ENCODE results near the gene SCLY.
A peak's percentile ranks its signal among the peaks of the same experiment; 100 is the strongest.

SCLY gene

DNA sequence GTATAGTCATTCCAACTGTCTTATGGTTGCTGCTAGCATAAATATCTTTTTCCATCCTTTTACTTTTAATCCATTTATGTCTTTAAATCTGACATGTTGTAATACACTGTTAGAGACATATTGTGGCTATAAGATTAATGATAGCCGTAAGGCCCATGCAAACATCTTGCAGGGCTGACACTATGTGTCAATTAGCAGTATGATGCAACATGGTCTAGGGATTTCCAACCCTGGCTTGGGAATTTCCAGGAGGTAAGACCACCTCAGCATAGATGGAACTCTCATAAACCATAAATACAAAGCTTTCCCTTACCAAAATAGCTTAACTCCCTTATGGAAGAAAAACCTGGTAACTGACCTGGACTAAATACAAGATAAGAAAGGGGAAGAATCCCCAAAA is 16.5 kb downstream of the SCLY start:
- DNase-seq = no peak

DNA sequence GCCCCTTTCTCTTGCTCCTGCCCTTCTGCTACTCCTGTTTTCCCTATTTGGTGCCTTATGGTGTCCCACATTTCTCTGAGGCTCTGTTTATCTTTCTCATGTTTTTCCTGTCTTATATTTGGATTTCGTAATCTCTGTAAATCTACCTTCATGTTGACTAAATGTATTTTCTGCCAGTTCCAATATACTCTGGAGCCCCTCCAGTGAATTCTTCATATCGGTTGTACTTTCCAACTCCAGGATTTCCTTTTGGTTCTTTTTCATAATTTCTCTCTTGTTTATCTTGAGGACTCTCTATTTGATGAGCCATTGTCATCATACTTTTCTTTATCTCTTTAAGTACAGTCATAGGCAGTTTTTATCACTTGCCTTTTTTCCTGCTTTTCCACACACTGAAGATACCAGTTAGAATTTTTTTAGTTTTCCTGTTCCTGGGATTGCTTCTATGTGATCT is 19.1 kb downstream of the SCLY start:
- no peak for DNase-seq

DNA sequence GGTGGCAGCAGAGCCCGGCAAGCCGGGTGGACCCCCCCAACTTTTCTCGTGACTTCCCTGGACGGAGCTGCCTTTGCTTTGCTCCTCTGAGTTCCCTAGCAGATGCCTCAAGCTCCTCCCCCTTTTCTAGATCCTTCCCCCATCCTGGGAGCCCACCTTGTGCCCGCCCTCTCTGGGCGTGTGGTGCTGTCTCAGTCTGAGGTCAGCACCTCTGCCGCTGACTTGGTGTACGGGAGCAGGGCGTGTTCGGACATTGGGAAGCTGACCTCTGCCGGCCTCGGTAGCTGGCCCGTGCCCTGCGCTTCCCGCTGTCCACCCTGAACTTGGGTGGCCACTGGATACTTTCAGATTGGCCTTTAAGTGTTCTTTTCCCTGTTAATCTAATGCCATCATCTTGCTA is 19.7 kb downstream of the SCLY start:
- DNase-seq = no peak

DNA sequence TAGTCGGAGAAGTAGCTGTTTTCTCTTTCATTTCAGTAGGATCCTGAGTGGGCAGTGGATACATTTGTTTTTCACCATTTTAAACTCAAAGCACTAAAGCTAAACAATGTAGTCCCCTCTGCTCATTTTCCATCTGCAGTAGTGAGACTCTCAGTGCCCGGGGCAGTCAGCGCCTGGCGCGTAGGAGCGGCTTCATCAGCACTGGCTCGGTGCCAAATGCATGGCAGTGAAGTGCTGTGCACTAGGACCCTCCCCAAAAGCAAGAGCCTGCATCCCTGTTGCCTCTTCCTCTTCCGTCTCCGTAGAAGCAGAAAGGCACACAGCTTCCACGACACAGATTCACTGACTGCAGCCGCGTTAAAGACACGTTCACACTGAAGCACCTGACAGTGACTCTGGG is 20.3 kb downstream of the SCLY start:
- DNase-seq = peak in 1 of 2 donors; percentile 16

DNA sequence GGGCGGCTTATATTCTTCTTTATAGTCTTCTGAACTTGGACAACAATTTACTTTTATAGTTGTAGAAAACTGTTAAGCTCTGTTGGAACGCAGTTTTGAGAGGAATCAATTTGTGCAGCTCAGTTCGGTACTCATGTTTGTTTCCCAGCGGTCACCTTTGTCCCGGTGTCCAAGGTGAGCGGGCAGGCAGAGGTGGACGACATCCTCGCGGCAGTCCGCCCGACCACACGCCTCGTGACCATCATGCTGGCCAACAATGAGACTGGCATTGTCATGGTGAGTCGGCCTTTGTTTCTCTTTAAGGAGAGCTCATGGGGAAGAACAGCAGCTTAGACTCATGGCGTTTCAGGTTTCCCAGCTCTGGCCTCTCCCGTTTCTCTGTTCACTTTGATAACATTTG is 20.8 kb downstream of the SCLY start:
- DNase-seq = no peak

DNA sequence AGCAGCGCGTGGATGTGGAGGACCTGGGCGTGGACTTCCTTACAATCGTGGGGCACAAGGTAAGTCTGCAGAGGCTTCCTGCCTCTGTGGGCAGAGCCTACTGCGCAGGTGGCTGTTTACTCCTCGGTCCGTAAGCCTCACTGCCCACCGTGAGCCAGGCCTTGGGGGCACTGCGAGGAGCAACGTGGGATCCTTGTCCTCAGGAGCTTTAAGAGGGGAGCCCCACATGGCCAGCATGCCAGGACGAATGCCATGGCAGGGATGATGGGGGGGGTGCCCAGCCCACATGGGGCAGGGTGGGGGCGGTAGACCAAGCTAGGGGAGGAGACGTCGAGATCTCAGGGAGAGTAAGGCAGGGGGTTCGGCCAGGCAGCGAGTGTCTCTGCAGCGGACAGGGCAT is 21.4 kb downstream of the SCLY start:
- no peak for DNase-seq

DNA sequence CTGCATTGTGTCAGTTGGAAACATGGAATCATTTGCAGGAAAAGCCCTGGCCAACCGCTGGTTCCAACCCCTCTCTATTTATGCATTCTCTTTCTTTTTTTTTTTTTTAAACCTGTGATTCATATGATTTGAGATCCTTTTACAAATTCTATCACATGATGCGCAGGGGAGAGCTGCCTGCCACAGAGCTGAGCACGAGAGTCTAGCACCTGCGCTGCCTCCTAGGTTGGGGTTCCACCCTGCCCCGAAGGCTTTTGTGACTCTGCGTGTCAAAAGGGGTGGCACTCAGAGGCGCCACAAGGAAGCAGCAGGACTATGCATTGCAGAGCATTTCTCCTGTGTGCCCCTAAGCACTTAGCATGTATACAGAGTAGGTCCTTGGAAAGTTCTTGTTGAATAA is 22.0 kb downstream of the SCLY start:
- DNase-seq = no peak

DNA sequence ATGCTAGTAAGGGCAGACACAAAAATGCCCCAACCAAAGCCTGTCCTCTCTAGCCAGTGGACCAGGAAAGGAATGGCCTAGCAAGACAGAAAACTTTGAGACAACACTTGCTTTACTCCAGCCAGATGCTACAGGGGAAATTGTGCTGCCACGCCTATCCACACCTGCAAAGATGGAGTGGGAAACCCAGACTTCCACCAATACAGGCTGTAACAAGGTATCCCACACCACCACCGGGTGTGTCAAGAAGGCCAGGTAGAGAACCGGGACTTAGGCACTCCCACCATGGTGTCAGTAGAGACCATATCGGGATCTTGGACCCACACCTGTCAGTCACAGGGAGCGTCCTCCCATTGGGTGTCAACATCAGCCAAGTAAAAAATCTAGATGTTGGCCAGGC is 23.1 kb downstream of the SCLY start:
- no peak for DNase-seq

DNA sequence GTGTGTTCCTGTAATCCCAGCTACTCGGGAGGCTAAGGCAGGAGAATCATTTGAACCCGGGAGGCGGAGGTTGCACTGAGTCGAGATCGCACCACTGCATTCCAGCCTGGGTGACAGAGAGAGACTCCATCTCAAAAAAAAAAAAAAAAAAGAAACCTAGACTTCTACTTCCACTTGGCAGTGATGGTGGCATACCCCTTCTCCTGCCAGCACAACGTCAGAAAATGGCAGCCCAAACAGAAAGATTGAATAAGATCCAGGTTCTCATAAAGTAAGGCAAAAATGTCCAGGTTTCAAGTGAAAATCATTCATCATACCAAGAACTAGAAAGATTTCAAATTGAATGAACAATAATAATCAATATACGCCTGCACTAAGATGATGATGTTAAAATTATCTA is 24.0 kb downstream of the SCLY start:
- DNase-seq = no peak

DNA sequence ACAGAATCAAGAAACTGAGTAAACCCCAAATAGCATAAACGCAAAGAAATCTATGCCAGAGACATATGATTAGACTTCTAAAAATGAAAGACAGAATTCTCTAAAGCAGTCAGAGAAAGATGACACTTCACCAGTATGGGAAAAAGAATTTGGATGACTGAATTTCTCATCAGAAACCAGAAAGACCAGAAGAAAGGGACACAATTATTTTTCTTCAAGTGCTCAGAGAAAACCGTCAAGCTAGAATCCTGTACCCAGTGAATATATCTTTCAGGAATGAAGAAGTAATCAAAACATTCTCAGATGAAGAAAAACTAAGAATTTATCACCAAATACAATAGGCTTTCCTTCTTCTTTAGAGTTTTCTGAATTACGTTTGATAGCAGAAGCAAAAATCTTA is 25.1 kb downstream of the SCLY start:
- DNase-seq = no peak

DNA sequence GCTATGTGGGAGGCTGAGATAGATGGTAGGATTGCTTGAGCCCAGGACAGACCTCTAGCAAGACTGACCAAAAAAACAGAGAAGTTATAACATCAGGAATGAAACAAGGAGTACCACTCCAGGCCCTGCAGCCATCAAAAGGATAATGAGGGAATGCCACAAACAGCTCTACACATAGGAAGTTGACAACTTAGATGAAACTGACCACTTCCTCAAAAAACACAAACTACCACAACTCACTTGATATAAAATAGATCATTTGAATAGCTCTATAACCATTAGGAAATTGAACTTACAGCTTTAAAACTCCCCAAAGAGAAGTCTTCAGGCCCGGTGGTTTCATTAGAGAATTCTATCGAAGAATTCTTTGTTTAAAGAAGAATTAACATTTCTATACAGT is 26.4 kb downstream of the SCLY start:
- DNase-seq = no peak

DNA sequence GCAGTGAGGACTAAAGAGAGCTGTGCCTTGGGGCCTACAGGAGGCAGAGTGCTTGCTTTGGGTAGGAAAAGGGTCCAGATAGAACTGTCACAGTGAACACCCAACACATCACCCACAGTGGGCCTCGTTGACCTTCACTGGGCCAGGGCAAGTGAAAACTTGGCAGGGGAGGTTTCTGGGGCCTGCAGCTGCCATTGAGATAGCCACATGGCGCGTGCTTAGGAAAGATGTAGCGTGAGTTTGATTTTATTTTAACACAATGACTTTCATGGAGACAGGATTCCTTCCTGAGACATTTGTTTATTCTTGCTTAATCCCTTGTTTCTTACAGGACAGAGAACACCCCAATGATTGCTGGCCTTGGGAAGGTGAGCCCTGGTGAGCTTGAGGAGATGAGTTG is 30.1 kb downstream of the SCLY start:
- no peak for DNase-seq

DNA sequence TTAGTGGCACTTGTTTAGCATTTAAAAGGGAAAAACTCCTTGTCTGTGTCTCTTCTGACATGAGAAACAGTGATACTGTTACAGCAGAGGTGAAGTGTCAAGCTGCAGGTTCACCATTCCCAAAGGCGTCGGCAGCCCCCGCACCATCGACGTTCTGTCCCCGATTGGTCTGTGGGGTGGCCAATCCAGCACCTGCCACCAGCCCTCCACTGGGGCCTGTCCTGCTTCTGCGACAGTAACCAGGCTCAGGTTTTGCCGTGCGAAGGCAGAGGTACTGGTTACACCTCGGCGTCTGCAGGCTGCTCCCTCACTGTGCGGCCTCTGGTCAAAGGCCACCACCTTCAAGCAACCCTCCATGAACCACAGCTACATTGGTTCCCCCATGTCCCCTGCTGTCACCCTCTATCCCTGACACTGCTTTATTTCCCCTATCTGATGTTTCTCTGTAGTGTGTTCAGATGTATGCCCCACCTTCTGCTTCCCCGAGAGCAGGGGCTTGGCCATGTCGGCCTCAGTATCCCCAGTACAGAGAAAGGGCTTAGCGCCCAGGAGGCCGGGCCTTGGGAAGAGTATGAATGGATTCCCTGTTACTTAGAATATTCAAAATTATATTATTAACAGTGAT is 30.7 kb downstream of the SCLY start:
- no peak for DNase-seq

DNA sequence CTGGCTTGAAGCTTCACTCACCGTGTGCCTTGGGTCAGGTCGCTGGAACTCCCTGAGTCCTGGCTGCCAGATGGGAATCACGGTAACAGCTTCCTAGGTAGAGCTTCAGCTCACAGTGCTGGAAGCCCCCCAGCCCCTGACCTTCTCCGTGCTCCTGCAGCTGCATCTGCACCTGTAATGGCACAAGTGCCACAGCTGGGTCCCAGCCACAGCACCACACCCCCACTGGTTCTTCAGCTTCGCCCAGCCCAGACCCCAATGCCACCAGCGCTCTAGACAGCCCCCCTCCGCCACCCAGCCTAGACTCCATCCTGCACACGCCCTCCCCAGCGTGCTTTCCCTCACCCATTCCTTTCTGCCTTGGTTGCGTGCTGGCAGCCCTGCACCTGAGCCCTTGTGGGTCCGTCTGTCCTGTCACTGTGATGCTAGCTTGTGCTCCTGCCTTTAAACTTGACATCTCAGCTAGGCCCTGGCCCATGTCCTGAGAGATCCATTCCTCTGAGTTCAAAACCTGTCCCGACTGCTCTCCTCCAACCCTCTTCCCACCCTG is 31.8 kb downstream of the SCLY start:
- DNase-seq = no peak

DNA sequence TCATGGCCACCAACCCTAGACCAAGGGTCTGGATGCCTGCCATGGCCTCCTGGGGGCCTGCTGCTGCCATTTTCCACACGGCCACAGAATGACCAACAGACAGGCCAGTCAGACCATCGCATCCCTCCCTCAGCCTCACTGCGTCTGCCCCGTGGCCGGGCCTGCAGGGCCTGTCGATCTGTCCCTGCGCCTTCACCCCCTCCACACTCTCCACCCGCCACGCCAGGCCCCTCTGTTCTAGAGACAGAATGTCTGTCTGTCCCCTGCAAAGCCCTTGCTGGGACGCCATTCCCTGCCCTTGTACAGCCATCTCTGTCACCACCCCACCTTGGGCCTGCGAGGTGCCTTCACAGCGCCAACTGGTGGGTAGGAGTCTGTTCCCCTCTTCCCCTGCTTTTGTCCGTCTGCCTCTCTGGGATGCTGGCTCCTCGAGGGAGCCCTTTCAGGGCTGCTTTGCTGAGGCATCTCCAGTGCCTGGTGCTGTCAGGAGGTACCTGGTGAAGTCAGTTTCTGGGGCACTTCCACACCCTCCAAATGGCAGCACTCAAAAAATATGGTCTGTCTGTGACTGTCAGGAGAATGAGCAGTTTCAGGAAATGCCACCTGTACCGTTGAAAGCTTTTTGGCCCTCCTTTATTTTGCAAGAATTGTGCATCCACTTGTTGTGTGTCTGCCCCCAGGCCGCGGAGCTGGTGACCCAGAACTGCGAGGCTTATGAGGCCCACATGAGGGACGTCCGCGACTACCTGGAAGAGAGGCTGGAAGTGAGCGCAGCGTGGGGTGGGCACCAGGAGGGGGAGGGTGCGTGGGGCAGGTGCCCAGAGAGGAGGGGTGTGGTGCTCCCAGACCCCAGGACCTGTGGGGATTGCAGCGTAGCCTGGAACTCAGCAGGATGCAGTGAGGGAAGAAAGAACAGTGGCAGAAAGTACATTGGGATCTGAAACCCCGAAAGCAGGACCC is 32.7 kb downstream of the SCLY start:
- DNase-seq = no peak

DNA sequence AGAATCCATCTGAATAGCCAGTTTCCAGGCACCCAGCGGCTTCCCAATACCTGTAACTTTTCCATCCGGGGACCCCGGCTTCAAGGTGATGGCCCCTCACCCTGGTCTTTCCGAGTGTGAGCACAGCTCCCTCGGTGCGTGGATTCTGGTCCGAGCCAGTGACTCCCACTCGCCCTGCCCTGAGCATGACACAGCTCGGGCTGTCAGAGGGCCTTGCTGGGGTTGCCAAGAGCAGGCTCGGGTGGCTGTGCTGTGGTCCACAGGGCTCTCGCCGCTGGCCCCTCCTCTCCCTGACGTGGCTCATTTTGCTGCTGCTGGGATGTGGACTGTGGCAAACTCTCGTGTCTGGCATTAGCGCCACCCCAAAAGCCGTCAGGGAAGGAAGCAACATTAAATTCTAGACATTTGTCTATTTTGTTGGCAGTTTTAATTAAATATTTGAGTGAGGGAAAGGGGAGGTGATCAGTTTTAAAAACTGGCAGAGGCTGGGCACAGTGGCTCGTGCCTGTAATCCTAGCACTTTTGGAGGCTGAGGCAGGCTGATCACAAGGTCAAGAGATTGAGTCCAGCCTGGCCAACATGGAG is 33.7 kb downstream of the SCLY start:
- DNase-seq = no peak

DNA sequence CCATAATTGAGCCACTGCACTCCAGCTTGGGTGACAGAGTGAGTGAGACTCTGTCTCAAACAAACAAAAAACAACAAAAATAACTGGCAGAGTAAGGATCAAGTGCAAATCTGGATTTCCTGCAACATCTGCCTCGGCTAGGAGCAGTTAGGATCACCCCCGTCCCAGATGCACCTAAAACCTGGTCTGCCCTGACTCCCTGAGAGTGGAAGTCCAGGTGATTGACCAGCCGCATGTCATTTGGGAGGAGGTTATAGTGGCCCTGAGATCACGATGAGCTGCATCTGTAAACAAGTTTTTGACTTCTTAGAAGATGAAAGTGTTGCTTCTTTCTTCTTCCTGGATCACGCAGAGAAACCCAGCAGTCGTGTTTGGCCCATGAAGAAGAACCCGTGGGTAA is 34.3 kb downstream of the SCLY start:
- no peak for DNase-seq

DNA sequence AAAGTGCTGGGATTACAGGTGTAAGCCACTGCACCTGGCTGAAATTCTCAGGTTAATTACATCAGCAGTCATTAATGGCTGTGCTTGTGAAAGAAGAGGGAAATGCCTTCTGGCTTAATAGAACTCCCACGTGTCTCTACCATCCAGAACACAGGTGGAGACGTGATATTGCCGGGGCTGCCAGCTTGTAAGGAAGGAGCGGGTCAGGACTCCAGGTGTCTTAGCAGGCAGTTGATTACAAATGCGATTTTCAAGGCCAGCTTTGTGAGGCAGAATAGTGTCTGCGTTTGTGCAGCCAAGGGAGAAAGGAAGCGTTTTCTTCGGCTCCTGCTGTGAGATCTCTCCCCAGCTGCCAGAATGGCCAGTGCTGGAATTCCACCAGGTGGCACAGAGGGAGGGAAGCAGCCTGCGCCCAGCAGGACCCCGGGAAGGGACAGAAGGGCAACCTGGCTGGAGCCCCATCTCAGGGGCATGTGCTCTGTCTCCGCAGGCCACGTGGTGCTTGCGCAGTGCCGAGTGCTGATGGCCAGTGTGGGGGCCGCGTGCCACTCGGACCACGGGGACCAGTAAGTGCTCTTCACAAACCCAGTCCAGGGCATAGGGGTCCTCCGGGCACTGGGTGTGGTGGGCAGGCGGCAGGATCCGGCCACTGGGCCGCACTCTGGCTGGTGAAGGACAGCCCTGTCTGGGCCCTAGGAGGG is 35.7 kb downstream of the SCLY start:
- no peak for DNase-seq

DNA sequence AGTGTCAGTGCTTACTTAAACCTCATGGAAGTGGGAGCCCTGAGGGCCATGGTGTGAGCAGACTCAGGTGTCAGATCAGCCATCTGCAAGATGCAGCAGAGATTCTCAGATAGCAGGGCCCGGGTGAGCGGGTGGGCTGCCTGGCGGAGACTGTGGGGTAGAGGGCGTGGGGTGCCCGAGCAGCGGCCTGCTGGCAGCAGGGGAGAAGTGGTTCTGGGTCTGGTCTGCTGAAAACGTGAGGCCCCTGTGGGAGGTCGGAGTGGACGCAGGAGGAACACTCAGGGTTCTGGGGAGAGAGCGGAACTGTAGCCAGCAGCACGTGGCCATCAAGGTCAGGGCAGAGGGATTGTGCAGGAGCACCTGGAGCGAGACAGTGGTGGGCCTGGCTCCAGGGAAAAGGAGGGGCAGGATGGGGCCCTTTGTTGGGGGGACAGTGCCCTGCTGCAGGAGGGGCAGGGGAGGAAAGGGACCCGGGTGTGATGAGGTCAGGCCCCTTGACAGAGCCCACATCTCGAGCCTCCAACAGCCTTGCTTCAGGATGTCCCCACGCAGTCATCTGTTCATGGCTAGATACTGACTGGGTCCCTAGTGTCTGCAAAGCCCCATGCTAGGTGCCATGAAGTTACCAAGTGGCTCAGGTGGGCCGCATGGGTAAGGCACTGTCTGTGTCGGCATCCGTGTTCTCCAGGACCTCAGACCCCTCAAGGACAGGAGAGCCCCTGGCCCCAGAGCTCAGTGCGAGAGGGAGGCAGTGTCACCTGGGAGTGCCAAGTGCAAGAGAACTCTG is 36.6 kb downstream of the SCLY start:
- no peak for DNase-seq

DNA sequence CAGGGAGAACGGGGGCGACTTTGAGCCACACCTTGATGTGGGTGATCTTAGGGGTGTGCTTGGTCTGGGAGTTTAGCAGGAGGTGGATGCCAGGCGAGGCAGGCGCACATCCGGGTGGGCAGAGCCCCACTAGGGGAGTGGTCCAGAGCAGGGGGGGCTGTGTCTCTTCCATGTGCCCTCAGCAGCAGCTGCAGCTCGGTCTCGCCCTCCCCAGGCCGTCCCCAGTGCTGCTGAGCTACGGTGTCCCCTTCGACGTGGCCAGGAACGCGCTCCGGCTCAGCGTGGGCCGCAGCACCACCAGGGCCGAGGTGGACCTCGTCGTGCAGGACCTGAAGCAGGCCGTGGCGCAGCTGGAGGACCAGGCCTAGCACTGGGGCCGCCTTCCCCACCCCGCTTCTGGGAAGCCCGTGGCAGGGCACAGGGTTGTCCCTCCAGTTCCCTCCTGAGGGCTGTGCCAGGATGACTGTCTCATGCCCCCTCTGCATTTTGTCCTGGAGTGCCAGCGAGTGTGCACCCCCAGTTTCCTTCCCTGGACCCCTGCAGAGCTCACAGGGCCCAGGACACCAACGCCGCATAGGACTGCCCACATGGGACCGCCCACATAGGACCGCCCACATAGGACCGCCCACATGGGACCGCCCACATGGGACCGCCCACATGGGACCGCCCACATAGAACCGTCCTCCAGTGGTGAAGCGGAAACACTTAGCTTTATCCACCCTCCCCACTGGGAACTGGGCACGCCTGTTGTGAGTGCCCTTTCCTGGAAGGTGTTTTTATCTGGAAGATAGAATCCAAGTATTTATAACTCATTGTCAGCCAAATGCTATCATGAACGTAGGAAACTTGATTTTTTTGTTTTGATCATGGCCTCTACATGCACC is 37.4 kb downstream of the SCLY start:
- no peak for DNase-seq

Data from hippocampal formation (tissue), 2 donors.